Aorta (tissue), 5 donors: ENCODE results near the gene MAPK9. TPM values are rescaled to one million over a fixed set of nuclear protein-coding genes. Genes with fewer than 3 reads are reported as not detected.

Experiments
- ATAC-seq: fragments of 200-7000 bp; cut with Tn5 transposase; one replicate; pipeline ENCODE4 v1.9.1; 2022; ENCODE audit warnings: moderate library complexity; ENCODE audit not compliant: low FRiP score
- DNase-seq, 2 donors: peaks; one replicate each; pipeline ENCODE4 v3.0.0-alpha.2; 2020
- H3K27ac ChIP-seq, 2 donors: one replicate each; pipeline ENCODE4 v1.5.1; 2013; ENCODE audit warnings: low read length in 2 of 2, mild to moderate bottlenecking in 2 of 2, moderate library complexity in 2 of 2, control low read depth in 1 of 2, inconsistent platforms in 1 of 2, low read depth in 1 of 2
- H3K27me3 ChIP-seq, 2 donors: one replicate each; pipeline ENCODE4 v1.6.1; 2013; ENCODE audit warnings: control low read depth in 1 of 2, low read length in 1 of 2, mild to moderate bottlenecking in 1 of 2, moderate library complexity in 1 of 2; ENCODE audit not compliant: insufficient read depth in 2 of 2, control insufficient read depth in 1 of 2
- H3K36me3 ChIP-seq, 2 donors: one replicate each; pipeline ENCODE4 v1.6.1; 2013; ENCODE audit warnings: control low read depth in 1 of 2, low read length in 1 of 2, mild to moderate bottlenecking in 1 of 2; ENCODE audit not compliant: insufficient read depth in 2 of 2, control insufficient read depth in 1 of 2
- H3K4me1 ChIP-seq, 2 donors: one replicate each; pipeline ENCODE4 v1.6.1; 2013; ENCODE audit warnings: low read length in 2 of 2, control low read depth in 1 of 2, mild to moderate bottlenecking in 1 of 2, moderate library complexity in 1 of 2; ENCODE audit not compliant: insufficient read depth in 2 of 2, control insufficient read depth in 1 of 2
- H3K4me3 ChIP-seq, 2 donors: one replicate each; pipeline ENCODE4 v1.5.1; 2013; ENCODE audit warnings: low read length in 2 of 2, control low read depth in 1 of 2, mild to moderate bottlenecking in 1 of 2
- H3K9me3 ChIP-seq: one replicate; pipeline ENCODE4 v1.6.1; 2013; ENCODE audit warnings: mild to moderate bottlenecking, low read length; ENCODE audit not compliant: control insufficient read depth
- WGBS, 2 donors: extraction: QIAGEN DNeasy Blood & Tissue Kit; methylation state at CpG; one replicate each; pipeline ENCODE4 v1.1.7; 2013; 5-methylcytosine and 5-hydroxymethylcytosine counted together
- intact Hi-C, 2 donors: fragments of 100-400 bp; cut with DNase I; formaldehyde crosslinking; loops; one replicate each; pipeline versions ENCODE4 v1.14.2 to v1.15.0; 2022
- polyA plus RNA-seq, 2 donors: library from polyadenylated mRNA; stranded (reverse); fragments of 200-250 nt; gene quantifications; one replicate each; pipeline ENCODE4 v1.2.3, GENCODE V29; 2013
- total RNA-seq, 2 donors: library from RNA; stranded (reverse); fragmentation: NEBNext Ultra II Directional; extraction: Animal tissue kit (Norgen Biotek cat#: 25700); gene quantifications; one replicate each; pipeline ENCODE4 v1.2.1, GENCODE V29; 2021
- donor health status: healthy with polysubstance abuse.
- donor health status: Bipolar disorder and iron deficiency.
- donor health status: DM: no; HTN: no; CAD: no.
- donor health status: DM: no; HTN: no; CAD: no.
- donor health status: DM: yes; HTN: yes; CAD: no.

The MAPK9 gene
- total and polyA plus RNA-seq, 4 donors, result 15.8 to 36.4 (median 26.7) TPM

DNA sequence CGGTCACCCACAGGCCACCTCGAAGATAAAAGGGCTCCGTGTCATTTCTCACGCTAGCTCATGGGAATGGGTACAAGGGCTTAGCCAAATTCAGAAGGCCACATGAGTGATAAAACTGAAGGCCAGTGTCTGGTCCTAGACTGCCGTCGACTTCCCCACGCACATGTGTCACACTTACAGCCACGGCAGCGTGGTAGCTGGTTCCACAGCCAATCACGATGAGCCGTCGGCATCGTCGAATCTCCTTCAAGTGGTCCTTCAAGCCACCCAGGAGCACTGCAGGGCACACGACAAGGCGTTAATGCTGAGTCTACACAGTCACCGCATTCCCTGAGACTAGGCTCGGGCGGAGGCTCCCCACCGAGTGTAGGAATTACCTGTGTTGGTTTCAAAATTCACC, 24.7 kb upstream of the MAPK9 start:
- intact Hi-C loops, result no loop called here
- Histone ChIP-seq H3K36me3 (no peaks in the 10 kb centered on the region), H3K4me3 (no peak overlapping the region), H3K9me3 (no peaks in the 10 kb centered on the region), H3K27me3 (no peaks in the 10 kb centered on the region), H3K27ac (no peak overlapping the region), H3K4me1 (no peaks in the 10 kb centered on the region)
- no peak for ATAC-seq
- 96% methylated on average over 20 of the region's 20 CpGs for WGBS, 2 donors
- DNase-seq, result peak in 1 of 2 donors; percentile 28

DNA sequence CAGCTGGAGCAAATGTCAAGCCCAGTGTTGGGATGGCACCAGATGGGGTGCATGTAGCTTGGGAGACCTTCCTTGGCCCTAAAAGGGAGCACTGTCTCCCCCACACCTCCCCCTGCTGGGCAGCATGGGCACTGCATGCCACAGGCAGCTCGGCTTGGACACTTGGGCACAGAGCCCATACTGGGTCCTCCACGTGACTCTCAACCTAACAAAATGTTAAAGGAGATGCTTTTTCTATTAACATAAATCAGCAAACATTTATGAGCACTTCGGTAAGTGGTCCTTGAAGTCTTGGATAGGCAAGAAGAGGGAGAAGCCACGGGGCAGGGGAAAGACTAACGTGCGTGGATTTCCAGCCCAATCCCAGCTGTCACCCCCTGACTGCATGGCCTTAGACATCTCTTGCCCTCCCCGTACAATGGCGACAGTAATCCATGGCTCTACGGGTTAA, 23.9 kb upstream of the MAPK9 start:
- Histone ChIP-seq H3K4me1 (no peaks in the 10 kb centered on the region), H3K27me3 (no peaks in the 10 kb centered on the region), H3K4me3 (no peak overlapping the region), H3K27ac (no peak overlapping the region), H3K9me3 (no peaks in the 10 kb centered on the region), H3K36me3 (no peaks in the 10 kb centered on the region)
- 70 to 72% methylated on average over 9 of the region's 9 CpGs for WGBS, 2 donors
- peak; percentile 77 for ATAC-seq
- intact Hi-C loops, result no loop called here
- DNase-seq, result peak; percentile 70 to 90

DNA sequence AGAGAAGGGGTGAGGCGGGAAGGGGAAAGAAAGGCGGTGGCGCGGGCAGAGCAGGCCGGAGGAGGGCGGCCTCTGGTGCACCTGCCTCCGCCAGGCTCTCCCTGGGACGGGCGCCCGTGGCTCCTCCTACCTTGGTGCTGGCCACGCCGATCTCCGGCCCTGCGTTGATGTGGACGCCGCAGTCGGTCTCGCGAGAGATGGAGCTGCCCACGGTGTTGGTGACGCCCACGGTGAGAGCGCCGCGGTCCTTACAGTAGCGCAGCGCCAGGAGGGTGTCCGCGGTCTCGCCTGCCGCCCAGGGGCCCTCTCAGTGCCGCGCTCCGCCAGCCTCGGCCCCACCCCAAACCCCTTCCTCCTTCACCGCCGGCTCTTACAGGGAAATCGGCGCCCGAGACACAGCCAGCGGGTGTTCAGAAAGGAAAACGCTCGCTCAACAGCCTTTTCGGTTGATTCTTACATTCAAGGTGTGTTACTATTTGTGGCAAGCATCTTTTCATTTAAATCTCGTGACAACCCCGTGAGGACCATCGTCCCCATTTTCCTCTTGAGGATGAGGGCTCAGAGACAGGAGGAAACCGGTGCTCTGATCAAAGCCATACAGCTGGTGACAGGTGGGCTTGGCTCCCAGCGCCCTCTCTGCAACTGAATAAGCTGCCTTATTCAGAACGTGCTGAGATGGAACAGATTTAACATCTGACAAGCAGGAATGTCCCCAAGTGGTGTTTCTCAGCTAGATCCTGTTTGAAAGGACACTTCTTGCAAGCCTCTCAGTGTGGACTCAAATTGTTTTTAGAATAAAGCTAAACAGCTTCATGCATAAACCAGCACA, 22.0 kb upstream of the MAPK9 start:
- WGBS, 2 donors, result 76 to 83% methylated on average over 45 to 50 of the region's 50 CpGs
- Histone ChIP-seq H3K9me3 (no peaks in the 10 kb centered on the region), H3K27me3 (no peaks in the 10 kb centered on the region), H3K4me1 (no peaks in the 10 kb centered on the region), H3K36me3 (no peaks in the 10 kb centered on the region), H3K27ac (no peak overlapping the region), H3K4me3 (no peak overlapping the region)
- intact Hi-C loops, result no loop called here
- ATAC-seq (peak; percentile 91), DNase-seq (peak in 1 of 2 donors; percentile 87)

DNA sequence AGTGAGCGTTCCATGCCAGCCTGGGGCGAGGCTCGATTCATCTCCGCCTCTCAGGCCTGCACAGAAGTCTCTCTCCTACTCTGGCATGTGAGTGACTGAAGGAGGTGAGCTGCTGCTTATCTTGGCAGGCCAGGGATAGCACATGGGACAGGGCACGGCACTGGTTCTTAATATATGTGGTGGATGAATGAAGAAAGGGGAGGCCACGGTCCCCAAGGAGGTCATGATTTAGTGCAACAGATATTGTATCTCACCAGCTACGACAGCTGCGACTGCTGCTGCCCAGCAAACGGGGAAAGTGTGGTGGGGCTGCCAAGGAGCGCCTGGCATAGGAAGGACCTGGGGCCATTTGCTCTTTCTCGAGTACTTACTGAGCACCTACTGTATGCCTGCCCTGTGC, 19.3 kb upstream of the MAPK9 start:
- intact Hi-C loops, result no loop called here
- H3K4me1 ChIP-seq, result no peaks in the 10 kb centered on the region
- H3K36me3 ChIP-seq, result no peaks in the 10 kb centered on the region
- 81 to 85% methylated on average over 11 of the region's 11 CpGs for WGBS, 2 donors
- H3K27me3 ChIP-seq, result no peaks in the 10 kb centered on the region
- no peaks in the 10 kb centered on the region for H3K9me3 ChIP-seq
- H3K27ac ChIP-seq, result no peak overlapping the region
- no peak overlapping the region for H3K4me3 ChIP-seq
- no peak for ATAC-seq
- DNase-seq, result peak in 1 of 2 donors; percentile 23

- Histone ChIP-seq H3K9me3 (no peaks in the 10 kb centered on the region), H3K27me3 (no peaks in the 10 kb centered on the region), H3K4me1 (no peaks in the 10 kb centered on the region), H3K4me3 (no peak overlapping the region), H3K27ac (no peak overlapping the region), H3K36me3 (no peaks in the 10 kb centered on the region)
- intact Hi-C loops, result no loop called here
- DNase-seq (no peak), ATAC-seq (no peak)
- WGBS, 2 donors, result 95 to 97% methylated on average over 8 of the region's 8 CpGs
Observed at GRCh38 chr5:180306796-180307195, 14.9 kb upstream of the MAPK9 start.

GRCh38 chr5:180305481-180305880, 13.6 kb upstream of the MAPK9 start:
- WGBS, 2 donors, result 91 to 93% methylated on average over 12 of the region's 12 CpGs

GRCh38 chr5:180304431-180305375, 12.8 kb upstream of the MAPK9 start:
- WGBS, 2 donors, result 86 to 88% methylated on average over 18 of the region's 18 CpGs
- Histone ChIP-seq H3K4me1 (no peaks in the 10 kb centered on the region), H3K4me3 (no peak overlapping the region), H3K27me3 (no peaks in the 10 kb centered on the region), H3K9me3 (no peaks in the 10 kb centered on the region), H3K27ac (no peak overlapping the region), H3K36me3 (no peaks in the 10 kb centered on the region)
- ATAC-seq, result no peak
- DNase-seq, result no peak
- intact Hi-C loops, result no loop called here

More at GRCh38 chr5:180305481-180305880, 13.6 kb upstream of the MAPK9 start:
- DNase-seq (no peak), ATAC-seq (no peak)
- intact Hi-C loops, result no loop called here
- H3K27me3 ChIP-seq, result no peaks in the 10 kb centered on the region
- no peaks in the 10 kb centered on the region for H3K36me3 ChIP-seq
- no peak overlapping the region for H3K27ac ChIP-seq
- no peak overlapping the region for H3K4me3 ChIP-seq
- H3K4me1 ChIP-seq, result no peaks in the 10 kb centered on the region
- no peaks in the 10 kb centered on the region for H3K9me3 ChIP-seq

- WGBS, 2 donors, result 89% methylated on average over 4 of the region's 4 CpGs
- no peaks in the 10 kb centered on the region for H3K36me3 ChIP-seq
- no peak for ATAC-seq
Observed at GRCh38 chr5:180304016-180304292, 12.1 kb upstream of the MAPK9 start.

More at GRCh38 chr5:180304016-180304292, 12.1 kb upstream of the MAPK9 start:
- no peak for DNase-seq
- H3K27ac ChIP-seq, result no peak overlapping the region
- no peaks in the 10 kb centered on the region for H3K27me3 ChIP-seq
- intact Hi-C loops, result no loop called here
- H3K4me3 ChIP-seq, result no peak overlapping the region
- H3K9me3 ChIP-seq, result no peaks in the 10 kb centered on the region
- H3K4me1 ChIP-seq, result no peaks in the 10 kb centered on the region
